HL-60 (cell line): Measurements from ENCODE around the gene CDRT4.

ENCODE experiments used
- DNase-seq, 2 experiments: peaks; one replicate each; pipeline ENCODE4 v3.0.0-alpha.2; 2010 to 2020; ENCODE audit warnings: low read depth in 1 of 2, low spot score in 1 of 2
- H3K27ac ChIP-seq: fragments of 250-450 bp; sonication (Bioruptor Pico); replicated peaks from 2 replicates; pipeline ENCODE4 v1.5.1; 2020; ENCODE audit warnings: mild to moderate bottlenecking, moderate library complexity
- H3K27me3 ChIP-seq: fragments of 250-450 bp; sonication (Bioruptor Pico); 2 replicates; pipeline ENCODE4 v1.5.1; 2021; ENCODE audit warnings: mild to moderate bottlenecking, moderate library complexity; ENCODE audit not compliant: insufficient read depth, poor library complexity, severe bottlenecking
- H3K4me3 ChIP-seq: replicated peaks from 2 replicates; pipeline ENCODE4 v1.5.1; 2011; ENCODE audit warnings: mild to moderate bottlenecking, control low read depth, low read length; ENCODE audit not compliant: insufficient read depth
- CTCF ChIP-seq: IDR thresholded peaks from one replicate; pipeline ENCODE4 v1.5.1; 2011; ENCODE audit warnings: low read length, control low read depth, inconsistent platforms; ENCODE audit not compliant: insufficient read depth
- GABPA ChIP-seq: IDR thresholded peaks from 2 replicates; pipeline ENCODE4 v1.6.1; 2012; ENCODE audit warnings: low read depth
- POLR2AphosphoS5 ChIP-seq: IDR thresholded peaks from 2 replicates; pipeline ENCODE4 v1.6.1; 2012; ENCODE audit warnings: low read depth
- REST ChIP-seq: IDR thresholded peaks from 2 replicates; pipeline ENCODE4 v1.6.1; 2012; ENCODE audit warnings: low read depth; ENCODE audit not compliant: insufficient replicate concordance
- SPI1 ChIP-seq: IDR thresholded peaks from 2 replicates; pipeline ENCODE4 v1.6.1; 2012; ENCODE audit warnings: low read depth, mild to moderate bottlenecking, borderline replicate concordance

The CDRT4 gene

GRCh38 chr17:15481481-15481880 is 14.1 kb upstream of the CDRT4 start:
- no peak for TF ChIP-seq GABPA
- no peak for TF ChIP-seq POLR2AphosphoS5
- no peak for TF ChIP-seq SPI1
- TF ChIP-seq CTCF: no peak
- no peak for TF ChIP-seq REST
- Histone ChIP-seq H3K27me3 (no peaks in the 10 kb centered on the region), H3K27ac (no peak overlapping the region), H3K4me3 (no peak overlapping the region)
- DNase-seq: no peak

GRCh38 chr17:15480204-15480603 is 12.8 kb upstream of the CDRT4 start:
- Histone ChIP-seq H3K27ac (no peak overlapping the region), H3K27me3 (no peaks in the 10 kb centered on the region), H3K4me3 (no peak overlapping the region)
- no peak for TF ChIP-seq CTCF
- no peak for TF ChIP-seq GABPA
- no peak for TF ChIP-seq REST
- TF ChIP-seq SPI1: no peak
- TF ChIP-seq POLR2AphosphoS5: no peak
- no peak for DNase-seq

- H3K4me3 ChIP-seq: no peak overlapping the region
- no peak for DNase-seq
- TF ChIP-seq REST (no peak), CTCF (no peak), GABPA (no peak), POLR2AphosphoS5 (no peak), SPI1 (no peak)
Observed at GRCh38 chr17:15479703-15480102, 12.3 kb upstream of the CDRT4 start.

More at GRCh38 chr17:15479703-15480102, 12.3 kb upstream of the CDRT4 start:
- no peak overlapping the region for H3K27ac ChIP-seq
- H3K27me3 ChIP-seq: no peaks in the 10 kb centered on the region
